WTC11 (cell line): ENCODE measurements around the gene CFAP99.

Experiments
- CTCF ChIP-seq: fragments of 200-600 bp; IDR thresholded peaks from 2 replicates; pipeline ENCODE4 v1.8.0; 2022; ENCODE audit warnings: antibody characterized with exemption
- FOXJ3 ChIP-seq: sonication (generic); formaldehyde crosslinking; IDR thresholded peaks from 2 replicates; pipeline ENCODE4 v1.9.0; 2021; ENCODE audit warnings: missing genetic modification reagents, mild to moderate bottlenecking, borderline replicate concordance
- JUN ChIP-seq: sonication (generic); formaldehyde crosslinking; IDR thresholded peaks from 2 replicates; pipeline ENCODE4 v1.8.0; 2023; ENCODE audit warnings: mild to moderate bottlenecking, missing genetic modification reagents
- NR2C2 ChIP-seq: sonication (generic); formaldehyde crosslinking; IDR thresholded peaks from 2 replicates; pipeline ENCODE4 v1.8.0; 2022; ENCODE audit warnings: mild to moderate bottlenecking, missing genetic modification reagents
- TEAD1 ChIP-seq: sonication (generic); formaldehyde crosslinking; IDR thresholded peaks from 2 replicates; pipeline ENCODE4 v1.8.0; 2022; ENCODE audit warnings: mild to moderate bottlenecking, missing genetic modification reagents
- ZBTB43 ChIP-seq: sonication (generic); formaldehyde crosslinking; IDR thresholded peaks from 2 replicates; pipeline ENCODE4 v1.8.1; 2023; ENCODE audit warnings: mild to moderate bottlenecking, missing genetic modification reagents
- ZNF219 ChIP-seq: sonication (generic); formaldehyde crosslinking; IDR thresholded peaks from 2 replicates; pipeline ENCODE4 v1.8.0; 2023; ENCODE audit warnings: missing genetic modification reagents, mild to moderate bottlenecking, borderline replicate concordance
- TF ChIP-seq, protein P1 (sequence below): sonication (generic); formaldehyde crosslinking; IDR thresholded peaks from 2 replicates; pipeline ENCODE4 v1.8.1; 2022; ENCODE audit warnings: low read depth, missing genetic modification reagents, borderline replicate concordance
- TF ChIP-seq, protein P2 (sequence below): sonication (generic); formaldehyde crosslinking; conservative IDR thresholded peaks from 2 replicates; pipeline ENCODE4 v1.8.1; 2022; ENCODE audit warnings: mild to moderate bottlenecking, missing genetic modification reagents
- TF ChIP-seq, protein P3 (sequence below): sonication (generic); formaldehyde crosslinking; IDR thresholded peaks from 2 replicates; pipeline ENCODE4 v1.8.0; 2023; ENCODE audit warnings: mild to moderate bottlenecking, missing genetic modification reagents
- TF ChIP-seq, protein P4 (sequence below): sonication (generic); formaldehyde crosslinking; IDR thresholded peaks from 2 replicates; pipeline ENCODE4 v1.8.1; 2022; ENCODE audit warnings: mild to moderate bottlenecking, moderate library complexity, missing genetic modification reagents
- TF ChIP-seq, protein P5 (sequence below): sonication (generic); formaldehyde crosslinking; IDR thresholded peaks from 2 replicates; pipeline ENCODE4 v1.8.0; 2022; ENCODE audit warnings: missing genetic modification reagents

- TF ChIP-seq CTCF (no peak), ZNF219 (CRISPR knock-in tag) (no peak), NR2C2 (CRISPR knock-in tag) (no peak), FOXJ3 (CRISPR knock-in tag) (no peak), JUN (CRISPR knock-in tag) (no peak), TEAD1 (CRISPR knock-in tag) (no peak), ZBTB43 (no peak)
- TF ChIP-seq, protein P1, sequence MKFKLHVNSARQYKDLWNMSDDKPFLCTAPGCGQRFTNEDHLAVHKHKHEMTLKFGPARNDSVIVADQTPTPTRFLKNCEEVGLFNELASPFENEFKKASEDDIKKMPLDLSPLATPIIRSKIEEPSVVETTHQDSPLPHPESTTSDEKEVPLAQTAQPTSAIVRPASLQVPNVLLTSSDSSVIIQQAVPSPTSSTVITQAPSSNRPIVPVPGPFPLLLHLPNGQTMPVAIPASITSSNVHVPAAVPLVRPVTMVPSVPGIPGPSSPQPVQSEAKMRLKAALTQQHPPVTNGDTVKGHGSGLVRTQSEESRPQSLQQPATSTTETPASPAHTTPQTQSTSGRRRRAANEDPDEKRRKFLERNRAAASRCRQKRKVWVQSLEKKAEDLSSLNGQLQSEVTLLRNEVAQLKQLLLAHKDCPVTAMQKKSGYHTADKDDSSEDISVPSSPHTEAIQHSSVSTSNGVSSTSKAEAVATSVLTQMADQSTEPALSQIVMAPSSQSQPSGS (CRISPR knock-in tag) = no peak
- TF ChIP-seq, protein P2, sequence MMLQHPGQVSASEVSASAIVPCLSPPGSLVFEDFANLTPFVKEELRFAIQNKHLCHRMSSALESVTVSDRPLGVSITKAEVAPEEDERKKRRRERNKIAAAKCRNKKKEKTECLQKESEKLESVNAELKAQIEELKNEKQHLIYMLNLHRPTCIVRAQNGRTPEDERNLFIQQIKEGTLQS = no peak
- TF ChIP-seq, protein P3, sequence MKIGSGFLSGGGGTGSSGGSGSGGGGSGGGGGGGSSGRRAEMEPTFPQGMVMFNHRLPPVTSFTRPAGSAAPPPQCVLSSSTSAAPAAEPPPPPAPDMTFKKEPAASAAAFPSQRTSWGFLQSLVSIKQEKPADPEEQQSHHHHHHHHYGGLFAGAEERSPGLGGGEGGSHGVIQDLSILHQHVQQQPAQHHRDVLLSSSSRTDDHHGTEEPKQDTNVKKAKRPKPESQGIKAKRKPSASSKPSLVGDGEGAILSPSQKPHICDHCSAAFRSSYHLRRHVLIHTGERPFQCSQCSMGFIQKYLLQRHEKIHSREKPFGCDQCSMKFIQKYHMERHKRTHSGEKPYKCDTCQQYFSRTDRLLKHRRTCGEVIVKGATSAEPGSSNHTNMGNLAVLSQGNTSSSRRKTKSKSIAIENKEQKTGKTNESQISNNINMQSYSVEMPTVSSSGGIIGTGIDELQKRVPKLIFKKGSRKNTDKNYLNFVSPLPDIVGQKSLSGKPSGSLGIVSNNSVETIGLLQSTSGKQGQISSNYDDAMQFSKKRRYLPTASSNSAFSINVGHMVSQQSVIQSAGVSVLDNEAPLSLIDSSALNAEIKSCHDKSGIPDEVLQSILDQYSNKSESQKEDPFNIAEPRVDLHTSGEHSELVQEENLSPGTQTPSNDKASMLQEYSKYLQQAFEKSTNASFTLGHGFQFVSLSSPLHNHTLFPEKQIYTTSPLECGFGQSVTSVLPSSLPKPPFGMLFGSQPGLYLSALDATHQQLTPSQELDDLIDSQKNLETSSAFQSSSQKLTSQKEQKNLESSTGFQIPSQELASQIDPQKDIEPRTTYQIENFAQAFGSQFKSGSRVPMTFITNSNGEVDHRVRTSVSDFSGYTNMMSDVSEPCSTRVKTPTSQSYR (CRISPR knock-in tag) = no peak
- TF ChIP-seq, protein P4, sequence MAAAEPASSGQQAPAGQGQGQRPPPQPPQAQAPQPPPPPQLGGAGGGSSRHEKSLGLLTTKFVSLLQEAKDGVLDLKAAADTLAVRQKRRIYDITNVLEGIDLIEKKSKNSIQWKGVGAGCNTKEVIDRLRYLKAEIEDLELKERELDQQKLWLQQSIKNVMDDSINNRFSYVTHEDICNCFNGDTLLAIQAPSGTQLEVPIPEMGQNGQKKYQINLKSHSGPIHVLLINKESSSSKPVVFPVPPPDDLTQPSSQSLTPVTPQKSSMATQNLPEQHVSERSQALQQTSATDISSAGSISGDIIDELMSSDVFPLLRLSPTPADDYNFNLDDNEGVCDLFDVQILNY (CRISPR knock-in tag) = no peak
- TF ChIP-seq, protein P5, sequence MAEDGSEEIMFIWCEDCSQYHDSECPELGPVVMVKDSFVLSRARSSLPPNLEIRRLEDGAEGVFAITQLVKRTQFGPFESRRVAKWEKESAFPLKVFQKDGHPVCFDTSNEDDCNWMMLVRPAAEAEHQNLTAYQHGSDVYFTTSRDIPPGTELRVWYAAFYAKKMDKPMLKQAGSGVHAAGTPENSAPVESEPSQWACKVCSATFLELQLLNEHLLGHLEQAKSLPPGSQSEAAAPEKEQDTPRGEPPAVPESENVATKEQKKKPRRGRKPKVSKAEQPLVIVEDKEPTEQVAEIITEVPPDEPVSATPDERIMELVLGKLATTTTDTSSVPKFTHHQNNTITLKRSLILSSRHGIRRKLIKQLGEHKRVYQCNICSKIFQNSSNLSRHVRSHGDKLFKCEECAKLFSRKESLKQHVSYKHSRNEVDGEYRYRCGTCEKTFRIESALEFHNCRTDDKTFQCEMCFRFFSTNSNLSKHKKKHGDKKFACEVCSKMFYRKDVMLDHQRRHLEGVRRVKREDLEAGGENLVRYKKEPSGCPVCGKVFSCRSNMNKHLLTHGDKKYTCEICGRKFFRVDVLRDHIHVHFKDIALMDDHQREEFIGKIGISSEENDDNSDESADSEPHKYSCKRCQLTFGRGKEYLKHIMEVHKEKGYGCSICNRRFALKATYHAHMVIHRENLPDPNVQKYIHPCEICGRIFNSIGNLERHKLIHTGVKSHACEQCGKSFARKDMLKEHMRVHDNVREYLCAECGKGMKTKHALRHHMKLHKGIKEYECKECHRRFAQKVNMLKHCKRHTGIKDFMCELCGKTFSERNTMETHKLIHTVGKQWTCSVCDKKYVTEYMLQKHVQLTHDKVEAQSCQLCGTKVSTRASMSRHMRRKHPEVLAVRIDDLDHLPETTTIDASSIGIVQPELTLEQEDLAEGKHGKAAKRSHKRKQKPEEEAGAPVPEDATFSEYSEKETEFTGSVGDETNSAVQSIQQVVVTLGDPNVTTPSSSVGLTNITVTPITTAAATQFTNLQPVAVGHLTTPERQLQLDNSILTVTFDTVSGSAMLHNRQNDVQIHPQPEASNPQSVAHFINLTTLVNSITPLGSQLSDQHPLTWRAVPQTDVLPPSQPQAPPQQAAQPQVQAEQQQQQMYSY (CRISPR knock-in tag) = no peak
Observed at GRCh38 chr4:2400841-2401609, 17.7 kb upstream of the CFAP99 start.
